SK-N-SH (cell line): ENCODE measurements around the gene ACTN4. TPM values are rescaled to one million over a fixed set of nuclear protein-coding genes. Genes with fewer than 3 reads are reported as not detected.
"Not testable (repeated sequence)": the region's sequence is repeated elsewhere in the genome, so short reads cannot be mapped to it uniquely, and the experiment has no call there.

Experiments used
- CTCF ChIA-PET: fragments of 300-600, 350-600 bp; formaldehyde crosslinking; extraction: SDS; loops from one replicate; lab custom pipeline; 2021; lab: Yijun Ruan, JAX
- POLR2A ChIA-PET: fragments of 350-600 bp; sonication (Branson Sonifier 250); formaldehyde crosslinking; extraction: SDS; loops from one replicate; lab custom pipeline; 2020; ENCODE audit warnings: antibody characterized with exemption, inconsistent platforms; lab: Yijun Ruan, JAX
- DNase-seq: peaks from one replicate; pipeline ENCODE4 v3.0.0; 2012
- H2AFZ ChIP-seq: fragments of 200-600 bp; sonication (generic); 2 replicates; pipeline ENCODE4 v1.8.1; 2016; ENCODE audit warnings: antibody characterized with exemption, mild to moderate bottlenecking, low read depth
- H3F3A ChIP-seq: fragments of 200-600 bp; sonication (generic); replicated peaks from 2 replicates; pipeline ENCODE3; 2016; ENCODE audit warnings: antibody characterized with exemption, mild to moderate bottlenecking; ENCODE audit not compliant: insufficient read depth
- H3K27ac ChIP-seq, 2 experiments: fragments of 200-500 bp in 1 of 2; fragments of 200-600 bp in 1 of 2; sonication (Bioruptor generic) in 1 of 2; sonication (generic), shearing (Covaris generic) in 1 of 2; 2 replicates each; pipeline versions ENCODE4 v1.5.1 to v1.6.1; 2014 to 2016; ENCODE audit warnings: low read depth in 2 of 2, inconsistent platforms in 1 of 2, low read length in 1 of 2, mild to moderate bottlenecking in 1 of 2, mixed read lengths in 1 of 2
- H3K27me3 ChIP-seq: fragments of 200-600 bp; sonication (generic), shearing (Covaris generic); 2 replicates; pipeline ENCODE4 v1.6.1; 2016; ENCODE audit warnings: mixed run types; ENCODE audit not compliant: insufficient read depth
- H3K36me3 ChIP-seq, 2 experiments: fragments of 200-500 bp in 1 of 2; fragments of 200-600 bp in 1 of 2; sonication (Bioruptor generic) in 1 of 2; sonication (generic) in 1 of 2; replicated peaks in 1 of 2; 2 replicates each; pipeline versions ENCODE3 to v1.5.1; 2014 to 2016; ENCODE audit warnings: low read length in 1 of 2, mild to moderate bottlenecking in 1 of 2; ENCODE audit not compliant: insufficient read depth in 2 of 2, control insufficient read depth in 1 of 2
- H3K4me1 ChIP-seq, 2 experiments: fragments of 200-500 bp in 1 of 2; fragments of 200-600 bp in 1 of 2; sonication (Bioruptor generic) in 1 of 2; sonication (generic), shearing (Covaris generic) in 1 of 2; 2 replicates each; pipeline versions ENCODE4 v1.5.1 to v1.6.1; 2014 to 2016; ENCODE audit warnings: low read depth in 1 of 2, low read length in 1 of 2, mixed run types in 1 of 2; ENCODE audit not compliant: insufficient read depth in 2 of 2, control insufficient read depth in 1 of 2
- H3K4me2 ChIP-seq: fragments of 200-600 bp; sonication (generic), shearing (Covaris generic); 2 replicates; pipeline ENCODE4 v1.6.1; 2017; ENCODE audit warnings: mixed run types
- H3K4me3 ChIP-seq, 2 experiments: fragments of 200-500 bp in 1 of 2; fragments of 200-600 bp in 1 of 2; sonication (Bioruptor generic) in 1 of 2; sonication (generic), shearing (Covaris generic) in 1 of 2; 2 replicates each; pipeline versions ENCODE4 v1.5.1 to v1.8.1; 2014 to 2016; ENCODE audit warnings: low read depth in 2 of 2, inconsistent platforms in 1 of 2, low read length in 1 of 2, mild to moderate bottlenecking in 1 of 2, mixed read lengths in 1 of 2, moderate library complexity in 1 of 2
- H3K79me2 ChIP-seq: fragments of 200-600 bp; sonication (generic); 2 replicates; pipeline ENCODE4 v1.8.1; 2017; ENCODE audit warnings: mild to moderate bottlenecking; ENCODE audit not compliant: insufficient read depth
- H3K9ac ChIP-seq: fragments of 200-600 bp; sonication (generic); 2 replicates; pipeline ENCODE4 v1.6.1; 2017; ENCODE audit warnings: mixed run types
- H3K9me2 ChIP-seq: fragments of 200-600 bp; sonication (generic); 2 replicates; pipeline ENCODE4 v1.6.1; 2017; ENCODE audit warnings: mixed run types
- H3K9me3 ChIP-seq: fragments of 200-600 bp; sonication (generic); 2 replicates; pipeline ENCODE4 v1.6.1; 2017; ENCODE audit warnings: mixed run types, mild to moderate bottlenecking, moderate library complexity
- H4K20me1 ChIP-seq: fragments of 200-600 bp; sonication (generic); 2 replicates; pipeline ENCODE4 v1.6.1; 2017; ENCODE audit warnings: mild to moderate bottlenecking, mixed run types; ENCODE audit not compliant: insufficient read depth
- ELF1 ChIP-seq: IDR thresholded peaks from 2 replicates; pipeline ENCODE4 v1.4.0; 2012
- FOSL2 ChIP-seq: IDR thresholded peaks from 2 replicates; pipeline ENCODE4 v1.4.0; 2012; ENCODE audit warnings: low read depth, mild to moderate bottlenecking, moderate library complexity, borderline replicate concordance
- IRF3 ChIP-seq: fragments of 150-350 bp; IDR thresholded peaks from 2 replicates; pipeline ENCODE4 v1.6.1; 2016; ENCODE audit warnings: mild to moderate bottlenecking, low read depth, low read length
- POLR2AphosphoS5 ChIP-seq: IDR thresholded peaks from 2 replicates; pipeline ENCODE4 v1.6.1; 2012; ENCODE audit warnings: low read depth, low read length
- RAD21 ChIP-seq: IDR thresholded peaks from 2 replicates; pipeline ENCODE4 v1.6.1; 2012; ENCODE audit warnings: mild to moderate bottlenecking, low read length
- RFX5 ChIP-seq: IDR thresholded peaks from 2 replicates; pipeline ENCODE4 v1.6.1; 2012; ENCODE audit warnings: mild to moderate bottlenecking, improper control_type of control experiment, low read length
- TCF12 ChIP-seq: IDR thresholded peaks from 2 replicates; pipeline ENCODE4 v1.4.0; 2012
- WGBS: methylation state at CpG from one replicate; pipeline ENCODE4 v1.1.6; 2017; ENCODE audit warnings: low lambda C conversion rate; 5-methylcytosine and 5-hydroxymethylcytosine counted together
- polyA plus RNA-seq, 3 experiments: library from polyadenylated mRNA; depleted of rRNA; stranded (reverse); fragments of >200 nt; gene quantifications; 2 replicates each; pipeline ENCODE4 v1.2.3, GENCODE V29; 2012

The ACTN4 gene
- polyA plus RNA-seq, 1 of the 3 experiments (the other 2 are of a cell fraction), result 598 TPM

- H3K27ac ChIP-seq, H3K4me3 ChIP-seq, H3K4me2 ChIP-seq, H3K9me2 ChIP-seq, DNase-seq, H3K9me3 ChIP-seq, H3K36me3 ChIP-seq, H3F3A ChIP-seq, H3K4me1 ChIP-seq, H2AFZ ChIP-seq, H4K20me1 ChIP-seq, H3K79me2 ChIP-seq, H3K9ac ChIP-seq, H3K27me3 ChIP-seq, POLR2A ChIA-PET: not testable (repeated sequence)
- 71% methylated on average over 6 of the region's 6 CpGs for WGBS
- CTCF ChIA-PET, result interaction anchor here (1.4 kb wide), 1 partner anchor 12 kb away, joined by 3 read pairs; no protein-coding TSS in a partner anchor
These were observed 113.5 kb downstream of the ACTN4 start for GRCh38 chr19:38760805-38761517.

- CTCF ChIA-PET, DNase-seq: not testable (repeated sequence)
- WGBS, result 91% methylated on average over 8 of the region's 9 CpGs
These were observed 114.5 kb downstream of the ACTN4 start for GRCh38 chr19:38761884-38762389.

GRCh38 chr19:38763795-38764220 lies 116.4 kb downstream of the ACTN4 start:
- no peak overlapping the region for H3K4me2 ChIP-seq
- H3K9me2 ChIP-seq, result no peaks in the 10 kb centered on the region
- TF ChIP-seq IRF3 (no peak), POLR2AphosphoS5 (no peak), RFX5 (no peak), FOSL2 (no peak), RAD21 (no peak), ELF1 (no peak), TCF12 (no peak)
- no peak overlapping the region for H3K9ac ChIP-seq
- H3K36me3 ChIP-seq, result no peaks in the 10 kb centered on the region
- ChIA-PET POLR2A (no interaction called here), CTCF (no interaction called here)
- no peaks in the 10 kb centered on the region for H3F3A ChIP-seq
- no peaks in the 10 kb centered on the region for H4K20me1 ChIP-seq
- H3K9me3 ChIP-seq, result no peaks in the 10 kb centered on the region
- WGBS, result 62% methylated on average over 3 of the region's 3 CpGs
- no peaks in the 10 kb centered on the region for H3K79me2 ChIP-seq
- no peak overlapping the region for H2AFZ ChIP-seq
- no peaks in the 10 kb centered on the region for H3K27me3 ChIP-seq
- H3K4me3 ChIP-seq, result no peak overlapping the region
- no peaks in the 10 kb centered on the region for H3K4me1 ChIP-seq
- no peak overlapping the region for H3K27ac ChIP-seq
- DNase-seq, result no peak

More at GRCh38 chr19:38761884-38762389, 114.5 kb downstream of the ACTN4 start:
- H2AFZ ChIP-seq, H3K4me3 ChIP-seq, H3F3A ChIP-seq, H4K20me1 ChIP-seq, H3K4me1 ChIP-seq, POLR2A ChIA-PET, H3K79me2 ChIP-seq, H3K27ac ChIP-seq, H3K9me3 ChIP-seq, H3K9me2 ChIP-seq, H3K36me3 ChIP-seq, H3K9ac ChIP-seq, H3K4me2 ChIP-seq, H3K27me3 ChIP-seq: not testable (repeated sequence)
